EH (cell line): Measurements from ENCODE around the gene SLC7A14.

Experiments used
- DNase-seq: peaks from one replicate; pipeline ENCODE4 v3.0.0-alpha.2; 2015; ENCODE audit warnings: low read depth

Gene SLC7A14

GRCh38 chr3:170469151-170470062, 116.5 kb downstream of the SLC7A14 start:
- DNase-seq = peak; percentile 95

- DNase-seq = no peak
Observed at GRCh38 chr3:170467571-170468147, 118.2 kb downstream of the SLC7A14 start.

- DNase-seq = no peak
Observed at GRCh38 chr3:170467007-170467406, 118.9 kb downstream of the SLC7A14 start.

GRCh38 chr3:170465955-170466354, 119.9 kb downstream of the SLC7A14 start:
- no peak for DNase-seq

GRCh38 chr3:170463011-170463410, 122.9 kb downstream of the SLC7A14 start:
- no peak for DNase-seq

GRCh38 chr3:170458285-170458684, 127.6 kb downstream of the SLC7A14 start:
- no peak for DNase-seq

GRCh38 chr3:170454509-170454908, 131.4 kb downstream of the SLC7A14 start:
- DNase-seq = no peak

GRCh38 chr3:170450039-170450438, 135.8 kb downstream of the SLC7A14 start:
- no peak for DNase-seq

- DNase-seq = peak; percentile 27
Observed at GRCh38 chr3:170448584-170448983, 137.3 kb downstream of the SLC7A14 start.

GRCh38 chr3:170443457-170443856, 142.4 kb downstream of the SLC7A14 start:
- no peak for DNase-seq

GRCh38 chr3:170442947-170443346, 142.9 kb downstream of the SLC7A14 start:
- DNase-seq = no peak

GRCh38 chr3:170441412-170441811, 144.5 kb downstream of the SLC7A14 start:
- no peak for DNase-seq

- peak; percentile 22 for DNase-seq
Observed at GRCh38 chr3:170440344-170440743, 145.5 kb downstream of the SLC7A14 start.

- no peak for DNase-seq
Observed at GRCh38 chr3:170438836-170439235, 147.0 kb downstream of the SLC7A14 start.

- no peak for DNase-seq
Observed at GRCh38 chr3:170437696-170438407, 148.0 kb downstream of the SLC7A14 start.

- DNase-seq = no peak
Observed at GRCh38 chr3:170437176-170437575, 148.7 kb downstream of the SLC7A14 start.

- no peak for DNase-seq
Observed at GRCh38 chr3:170436697-170437096, 149.2 kb downstream of the SLC7A14 start.

GRCh38 chr3:170432416-170432815, 153.5 kb downstream of the SLC7A14 start:
- no peak for DNase-seq

GRCh38 chr3:170431054-170431453, 154.8 kb downstream of the SLC7A14 start:
- DNase-seq = no peak

- peak; percentile 71 for DNase-seq
Observed at GRCh38 chr3:170429050-170429449, 156.8 kb downstream of the SLC7A14 start.

GRCh38 chr3:170428095-170428494, 157.8 kb downstream of the SLC7A14 start:
- no peak for DNase-seq

- DNase-seq = no peak
Observed at GRCh38 chr3:170426240-170426797, 159.6 kb downstream of the SLC7A14 start.
